ENCODE results near the gene VPS4B.
"Not testable (repeated sequence)": the region's sequence is repeated elsewhere in the genome, so short reads cannot be mapped to it uniquely, and the experiment has no call there.

The VPS4B gene

DNA sequence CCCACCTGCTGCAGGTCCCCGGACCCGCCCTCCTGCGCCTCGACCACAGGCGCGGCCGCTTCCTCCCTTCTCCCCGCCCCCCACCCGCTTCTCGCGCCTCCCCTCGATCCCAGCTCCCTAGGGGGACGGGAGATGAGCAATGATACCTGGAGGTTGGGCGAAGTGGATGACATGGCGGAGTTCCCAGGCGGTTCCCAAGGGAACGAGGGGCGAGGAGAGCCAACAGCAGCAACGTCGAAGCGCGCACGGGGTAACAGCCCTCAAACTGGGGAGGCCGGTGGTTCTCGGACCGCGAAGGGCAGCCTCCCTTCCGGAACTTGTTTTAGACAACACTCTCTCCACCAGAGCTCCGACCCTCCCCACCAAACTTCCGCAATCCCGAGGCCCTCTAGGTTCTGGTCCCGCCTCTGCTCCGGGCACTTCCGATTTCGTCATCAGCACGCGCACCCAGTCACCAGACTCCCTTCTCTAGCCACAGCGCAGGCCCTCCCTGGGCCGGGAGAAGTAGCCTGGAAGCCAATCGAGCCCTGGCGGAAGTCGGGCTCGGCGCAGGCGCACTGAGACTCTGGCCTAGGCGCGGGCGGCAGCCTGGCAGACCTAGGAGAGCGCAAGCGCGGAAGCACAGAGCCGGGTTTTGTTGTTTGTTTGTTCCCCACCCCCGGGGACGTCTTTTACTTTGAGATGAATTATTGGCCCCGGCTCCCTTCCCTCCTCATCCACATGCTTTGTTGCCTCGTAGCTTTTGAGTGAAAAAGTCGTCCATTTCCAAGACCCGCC lies at the start of gene VPS4B:
TSS of gene VPS4B (minus strand) at position 390 of the 777 bp plus-strand sequence. CDS start at position 173, 217 bp downstream.
- DNase-seq, result peak; percentile 92

DNA sequence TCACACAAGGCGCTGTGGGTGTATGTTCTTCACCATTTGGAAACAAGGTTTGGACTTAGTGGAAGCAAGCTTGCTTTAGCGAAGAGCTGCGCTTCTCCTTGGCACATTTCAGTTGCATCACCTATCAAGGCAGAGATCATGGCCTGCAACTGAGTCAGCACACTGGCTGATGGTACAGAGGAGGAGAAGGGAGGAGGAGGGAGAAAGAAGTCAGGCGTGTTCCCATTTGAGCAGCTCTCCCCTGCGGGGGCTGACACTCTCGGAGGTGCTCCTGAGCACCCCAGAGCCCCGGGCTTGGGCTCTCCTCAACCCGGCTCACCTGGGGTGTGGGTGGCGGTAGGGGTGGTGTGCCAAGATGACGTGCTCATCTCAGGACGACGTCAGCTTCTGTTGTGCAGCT lies 48.5 kb upstream of the VPS4B start:
- no peak for DNase-seq

DNA sequence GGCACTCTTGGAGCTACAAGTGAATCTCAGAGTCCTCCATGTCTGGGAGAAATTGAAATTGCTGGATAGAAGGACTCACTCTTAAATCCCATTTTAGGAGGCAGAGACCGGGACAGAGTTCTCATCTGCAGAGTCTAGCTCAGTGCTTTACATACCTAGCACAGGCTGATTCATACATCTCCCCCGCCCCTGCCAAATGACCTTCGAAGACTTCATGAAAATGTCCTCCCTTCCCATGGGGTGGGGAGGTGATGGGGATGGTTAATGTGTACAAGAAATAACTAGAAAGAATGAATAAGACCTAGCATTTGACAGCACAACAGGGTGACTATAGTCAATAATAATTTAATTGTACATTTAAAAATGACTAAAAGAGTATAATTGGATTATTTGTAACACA lies 46.3 kb upstream of the VPS4B start:
- DNase-seq, result no peak

DNA sequence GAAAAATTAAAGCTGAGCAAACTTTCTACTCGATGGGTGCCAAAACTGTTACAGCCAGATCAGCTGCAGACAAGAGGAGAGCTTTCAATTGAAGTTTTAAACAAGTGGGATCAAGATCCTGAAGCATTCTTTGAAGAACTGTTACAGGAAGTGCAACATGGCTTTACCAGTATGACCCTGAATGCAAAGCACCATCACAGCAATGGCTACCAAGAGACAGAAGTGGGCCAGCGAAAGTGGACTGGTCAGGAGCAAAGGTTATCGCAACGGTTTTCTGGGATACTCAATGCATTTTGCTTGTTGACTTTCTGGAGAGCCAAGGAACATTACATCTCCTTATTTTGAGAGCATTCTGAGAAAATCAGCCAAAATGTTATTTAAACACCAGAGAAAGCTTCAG lies 45.4 kb upstream of the VPS4B start:
- no peak for DNase-seq

DNA sequence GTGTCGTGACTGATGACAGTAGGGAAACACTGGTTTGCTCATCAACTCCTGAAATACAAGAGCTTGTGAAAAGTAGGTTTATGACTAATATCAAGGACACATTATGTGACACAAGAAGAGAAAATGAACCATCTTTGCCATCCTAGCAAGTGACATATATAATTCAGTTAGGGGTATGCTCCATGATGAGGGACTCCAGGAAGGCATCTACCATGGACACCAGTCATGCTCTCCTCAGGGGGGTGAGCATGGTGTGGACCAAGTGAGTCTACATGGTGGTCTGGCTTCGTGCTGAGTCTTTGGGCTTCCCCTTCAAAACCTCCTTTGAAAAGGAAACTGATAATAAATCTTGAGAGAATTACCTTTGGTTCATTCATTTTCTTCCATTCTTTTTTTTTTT lies 42.8 kb upstream of the VPS4B start:
- DNase-seq, result no peak

DNA sequence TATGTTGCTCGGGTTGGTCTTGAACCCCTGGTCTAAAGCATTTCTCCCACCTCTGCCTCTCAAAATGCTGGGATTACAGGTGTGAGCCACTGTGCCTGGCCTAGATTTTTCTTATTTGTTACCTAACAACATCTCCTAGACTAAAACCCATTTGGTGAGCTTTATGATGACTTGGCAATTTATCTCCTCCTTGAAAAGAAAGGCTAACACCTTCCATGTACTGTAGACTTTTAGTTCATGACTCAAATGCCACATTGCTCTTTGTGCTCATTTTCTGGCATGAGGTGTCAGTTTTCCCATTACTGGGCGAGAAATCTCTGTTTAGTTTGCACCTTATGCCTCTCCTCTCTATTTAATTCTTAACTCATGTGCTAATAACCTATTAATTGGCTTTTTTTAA lies 42.2 kb upstream of the VPS4B start:
- DNase-seq, result no peak

DNA sequence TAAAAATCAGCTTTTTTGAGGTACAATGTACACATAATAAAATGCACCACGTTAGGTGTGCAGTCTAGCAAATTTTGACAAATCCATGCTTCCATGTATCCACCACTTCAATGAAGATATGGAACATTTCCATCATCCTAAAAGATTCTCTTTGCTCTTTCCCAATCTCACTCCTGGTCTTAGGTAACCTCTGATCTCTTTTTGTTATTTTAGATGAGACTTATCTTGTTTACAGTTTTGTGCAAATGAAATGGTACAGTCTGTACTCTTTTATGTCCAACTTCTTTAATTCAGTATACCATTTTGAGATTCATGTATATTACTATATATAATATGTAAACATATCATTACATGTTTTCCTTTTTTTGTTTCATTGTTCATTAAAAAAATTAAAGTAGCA lies 38.1 kb upstream of the VPS4B start:
- DNase-seq, result no peak

DNA sequence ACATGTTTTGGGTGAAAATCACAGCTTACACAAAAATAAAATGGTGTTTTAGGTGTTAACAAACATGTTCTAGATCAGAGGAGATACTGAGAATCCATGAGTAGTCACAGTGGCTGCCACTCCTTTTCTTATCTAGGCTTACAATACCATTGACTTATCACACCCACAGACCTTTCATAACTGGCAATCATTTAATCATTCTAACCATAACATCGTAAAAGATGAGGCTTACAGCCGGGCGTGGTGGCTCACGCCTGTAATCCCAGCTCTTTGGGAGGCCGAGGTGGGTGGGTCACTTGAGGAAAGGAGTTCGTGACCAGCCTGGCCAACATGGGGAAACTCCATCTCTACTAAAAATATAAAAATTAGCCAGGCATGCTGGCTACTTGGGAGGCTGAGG lies 35.7 kb upstream of the VPS4B start:
- no peak for DNase-seq

DNA sequence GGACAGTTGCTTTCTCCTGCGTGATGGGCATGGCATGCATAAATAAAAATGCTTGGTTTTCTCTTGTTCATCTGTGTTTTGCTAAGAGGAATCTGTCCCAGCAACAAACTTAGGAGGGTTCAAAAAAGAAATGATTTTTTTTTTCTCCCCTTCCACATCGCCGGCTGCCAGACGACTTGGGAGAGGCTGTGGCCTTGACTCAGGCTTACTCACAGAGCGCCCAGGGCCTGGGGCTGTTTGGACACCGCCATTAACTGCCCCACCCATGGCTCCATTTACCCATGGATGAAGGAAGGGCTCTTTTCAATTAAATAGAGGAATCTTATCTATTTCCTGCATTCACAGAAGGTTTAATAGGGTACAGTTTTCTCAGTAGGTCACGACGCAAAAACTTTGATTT lies 32.2 kb upstream of the VPS4B start:
- no peak for DNase-seq

DNA sequence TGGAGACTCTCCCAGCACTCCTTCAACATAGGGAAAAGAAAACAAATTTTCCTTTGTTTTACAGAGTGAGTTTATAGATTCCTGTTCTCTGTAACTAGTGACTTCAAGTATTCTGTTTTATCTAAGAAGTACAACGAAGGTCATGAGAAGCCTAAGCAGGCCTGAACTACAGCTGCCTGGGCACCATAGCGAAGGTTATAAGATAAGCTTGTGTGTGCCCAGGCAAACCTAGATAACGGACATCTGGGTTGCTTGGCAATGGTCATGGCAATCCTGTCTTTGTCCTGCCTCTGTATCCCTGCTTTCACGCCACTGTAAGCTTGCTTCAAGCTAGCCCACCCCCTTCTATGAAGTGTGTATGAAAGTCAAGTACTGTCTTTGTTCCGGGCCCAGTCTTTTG lies 30.5 kb upstream of the VPS4B start:
- not testable (repeated sequence) for DNase-seq

DNA sequence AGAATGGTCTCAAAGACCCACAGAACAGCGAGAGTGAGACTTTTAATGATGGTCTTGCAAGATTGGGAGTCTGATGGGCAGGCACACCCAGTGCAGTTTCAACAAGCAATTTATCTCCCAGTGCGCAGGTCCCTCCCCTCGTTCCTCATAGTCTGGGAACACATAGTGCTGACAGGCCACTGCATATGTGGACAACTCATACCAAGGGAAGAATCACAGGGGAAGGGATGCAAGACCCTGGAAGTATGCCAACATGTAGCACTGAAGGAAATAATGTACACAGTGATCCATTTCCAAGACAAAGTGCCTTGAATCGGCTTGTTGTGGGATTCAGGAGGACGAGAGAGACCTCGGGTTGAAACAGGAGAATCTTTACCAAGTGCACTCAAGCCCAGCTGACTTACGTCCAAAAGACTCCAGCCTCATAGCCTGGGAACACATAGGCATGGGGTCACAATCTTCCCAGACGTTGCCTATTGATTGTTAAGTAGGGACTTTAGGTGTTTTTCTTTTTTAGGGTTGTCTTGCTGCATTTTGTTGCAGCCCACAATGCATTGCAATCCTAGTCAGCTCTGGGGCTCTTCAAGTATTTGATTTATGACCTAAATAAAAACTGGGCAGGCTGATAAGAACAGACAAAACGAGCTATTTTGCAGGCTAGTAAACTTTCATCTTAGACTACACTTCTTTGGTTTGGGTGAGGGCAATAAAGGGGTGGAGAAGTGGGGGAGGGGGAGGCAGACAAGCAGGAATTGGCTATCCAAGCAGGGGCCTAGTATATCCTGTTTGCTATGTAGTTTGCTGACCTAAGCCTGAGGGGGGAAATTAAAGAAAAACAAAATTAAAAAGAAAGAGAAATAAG lies 29.8 kb upstream of the VPS4B start:
- DNase-seq, result no peak

DNA sequence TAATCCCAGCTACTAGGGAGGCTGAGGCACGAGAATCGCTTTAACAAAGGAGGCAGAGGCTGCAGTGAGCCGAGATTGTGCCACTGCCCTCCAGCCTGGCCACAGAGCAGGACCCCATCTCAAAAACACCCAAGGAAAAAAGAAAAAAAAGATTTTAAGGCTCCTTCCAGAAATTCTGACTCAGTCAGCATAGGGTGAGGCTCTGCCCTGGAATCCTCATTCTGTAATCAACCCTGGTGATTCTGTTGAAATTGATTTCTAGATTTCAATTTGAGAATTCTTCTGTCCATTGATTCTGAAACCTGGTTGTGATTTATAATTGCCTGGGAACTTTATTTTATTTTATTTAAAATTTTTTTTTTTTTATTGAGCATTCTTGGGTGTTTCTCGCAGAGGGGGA lies 27.1 kb upstream of the VPS4B start:
- no peak for DNase-seq

DNA sequence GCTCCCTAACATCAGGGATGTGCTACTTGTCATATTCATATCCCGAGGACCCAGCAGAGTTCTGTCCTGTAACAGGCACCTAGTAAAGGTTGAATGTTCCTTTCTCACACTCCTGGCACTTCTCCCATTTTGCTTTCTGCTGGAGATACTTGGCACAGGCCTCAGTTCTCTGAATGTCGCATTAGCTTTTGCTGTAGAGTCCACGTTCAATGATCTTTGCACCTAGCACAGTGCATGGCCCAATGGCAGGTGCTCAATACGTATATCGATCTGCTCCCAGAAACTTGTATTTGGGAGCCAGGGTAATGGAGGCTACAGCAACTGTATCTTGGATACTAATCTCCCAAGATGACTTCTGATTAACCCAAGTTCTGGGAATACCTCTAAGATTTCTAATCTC lies 24.8 kb upstream of the VPS4B start:
- no peak for DNase-seq

DNA sequence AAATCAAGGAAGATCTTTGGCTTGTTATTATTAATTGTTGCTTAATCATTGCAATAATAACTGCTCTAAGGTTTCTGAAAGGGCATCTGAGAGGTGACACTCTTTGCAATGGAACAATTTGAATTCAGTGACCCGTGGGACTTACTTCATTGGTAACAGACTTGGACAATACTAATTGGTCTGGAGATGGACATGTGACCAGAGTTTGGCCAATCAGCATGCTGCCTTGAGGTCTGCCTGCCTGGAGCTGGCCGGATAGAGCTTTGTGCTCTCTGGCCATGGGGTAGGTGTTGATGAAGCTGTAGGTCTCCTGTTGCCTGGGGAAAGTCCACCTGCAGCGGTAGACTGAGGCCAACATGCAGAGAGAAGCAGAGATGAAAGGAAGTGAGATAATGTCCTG lies 24.0 kb upstream of the VPS4B start:
- no peak for DNase-seq

DNA sequence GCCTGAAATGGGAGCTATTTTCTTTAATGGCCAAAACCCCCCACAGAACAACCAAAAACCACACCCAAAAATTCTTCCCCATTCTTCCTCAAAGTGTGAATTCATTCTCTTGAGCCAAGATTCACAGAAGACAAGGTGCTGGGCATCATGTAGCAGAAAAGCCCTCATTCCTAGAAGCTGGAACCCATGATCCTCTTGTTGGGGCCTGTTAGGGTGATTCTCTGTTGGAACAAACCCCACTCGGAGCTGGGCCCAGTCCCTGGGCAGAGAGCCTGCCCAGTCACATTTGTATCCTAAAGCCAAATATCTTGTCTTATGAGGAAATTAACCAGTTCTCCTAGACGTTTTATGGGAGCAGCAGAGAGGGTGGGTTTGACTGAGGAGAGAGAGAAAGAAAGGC lies 22.8 kb upstream of the VPS4B start:
- no peak for DNase-seq

DNA sequence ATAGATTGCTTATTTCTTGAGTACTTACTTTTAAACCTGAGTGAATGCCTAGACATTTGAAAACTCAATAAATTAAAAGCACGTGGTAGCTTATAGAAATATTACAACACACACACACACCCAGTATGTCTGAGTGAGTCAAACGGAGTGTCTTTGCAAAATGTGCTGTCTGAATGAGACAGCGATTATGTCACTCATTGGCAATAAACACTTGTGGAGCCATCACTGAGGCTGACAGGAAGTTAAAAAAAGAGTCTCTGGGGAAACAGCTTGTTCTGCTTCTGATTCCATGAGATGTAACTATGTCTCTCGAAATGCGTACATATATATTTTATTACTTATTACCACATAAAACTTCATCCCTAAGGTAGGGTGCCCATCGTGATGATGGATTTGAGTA lies 22.3 kb upstream of the VPS4B start:
- no peak for DNase-seq

DNA sequence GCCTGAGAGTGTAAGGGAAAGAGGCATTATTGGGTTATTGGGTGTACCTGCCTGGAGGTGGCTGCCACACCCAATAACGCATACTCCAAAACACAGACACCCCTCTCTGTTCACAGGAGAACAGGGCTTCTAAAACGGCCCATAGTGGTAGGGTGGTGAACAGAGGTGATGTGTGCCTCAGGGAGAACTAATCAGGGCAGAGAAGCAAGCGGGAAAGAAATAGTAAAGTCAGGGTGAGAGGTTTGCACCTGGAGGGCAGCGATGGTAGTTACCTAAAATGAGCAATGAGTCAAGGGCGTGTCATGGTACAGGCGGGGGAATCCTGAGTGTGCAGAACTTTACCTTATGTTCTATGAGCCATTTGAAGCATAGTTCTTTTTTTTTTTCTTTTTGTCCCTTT lies 21.6 kb upstream of the VPS4B start:
- no peak for DNase-seq

DNA sequence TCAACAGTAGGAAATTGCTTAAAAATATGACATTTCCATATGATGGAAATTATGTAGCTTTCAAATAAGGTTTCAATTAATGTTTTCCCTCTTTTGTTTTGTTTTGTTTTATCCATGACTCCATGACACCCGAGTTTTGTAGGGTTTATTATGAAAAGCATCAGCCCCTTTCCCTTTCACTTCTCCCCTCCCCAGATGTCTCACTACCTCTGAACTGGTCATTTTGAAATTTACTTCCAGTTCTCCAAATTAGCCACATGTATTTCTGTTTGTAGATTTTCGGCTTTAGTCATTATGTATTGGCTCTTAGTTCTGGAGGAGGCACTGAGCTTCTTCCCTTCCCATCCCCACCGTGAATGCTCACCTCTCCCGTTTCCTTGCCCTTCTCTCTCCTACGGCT lies 18.6 kb upstream of the VPS4B start:
- no peak for DNase-seq

DNA sequence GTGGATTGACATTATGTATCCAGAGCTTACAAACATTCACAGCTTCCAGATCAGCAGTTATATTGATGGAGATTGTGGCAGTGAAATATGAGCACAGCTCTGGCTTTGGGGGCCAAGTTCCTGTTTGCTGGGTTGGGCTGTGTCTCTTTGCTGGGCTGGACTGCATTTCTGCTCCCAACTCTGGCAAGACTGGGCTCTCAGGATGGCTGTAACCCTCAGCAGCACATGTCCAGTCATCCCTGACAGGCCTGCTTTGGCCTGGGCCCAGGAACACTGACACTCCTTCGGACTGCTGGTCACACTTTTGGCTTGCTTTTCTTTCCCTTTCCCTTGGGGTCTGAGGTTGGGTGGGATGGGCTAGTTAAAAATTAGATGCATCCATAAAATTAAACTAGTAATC lies 17.9 kb upstream of the VPS4B start:
- DNase-seq, result no peak

DNA sequence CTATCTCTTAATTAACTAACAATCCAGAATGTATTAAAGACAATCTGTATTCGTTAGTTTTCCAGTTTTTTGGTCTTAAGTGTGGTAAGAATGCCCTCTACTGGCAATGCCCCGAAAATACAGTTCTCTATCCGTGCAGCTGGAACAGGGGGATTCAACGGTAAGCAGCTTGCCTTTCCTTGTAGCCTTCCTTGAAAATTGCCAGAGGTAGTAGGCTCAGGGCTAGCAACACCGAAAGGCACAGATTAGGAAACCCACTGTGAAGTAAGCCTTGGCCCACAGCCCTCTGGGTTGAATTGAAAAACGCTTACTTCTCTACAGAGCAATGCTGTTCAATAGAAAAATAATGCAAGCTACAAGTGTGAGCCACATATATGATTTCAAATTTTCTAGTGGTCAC lies 17.1 kb upstream of the VPS4B start:
- peak; percentile 5 for DNase-seq

DNA sequence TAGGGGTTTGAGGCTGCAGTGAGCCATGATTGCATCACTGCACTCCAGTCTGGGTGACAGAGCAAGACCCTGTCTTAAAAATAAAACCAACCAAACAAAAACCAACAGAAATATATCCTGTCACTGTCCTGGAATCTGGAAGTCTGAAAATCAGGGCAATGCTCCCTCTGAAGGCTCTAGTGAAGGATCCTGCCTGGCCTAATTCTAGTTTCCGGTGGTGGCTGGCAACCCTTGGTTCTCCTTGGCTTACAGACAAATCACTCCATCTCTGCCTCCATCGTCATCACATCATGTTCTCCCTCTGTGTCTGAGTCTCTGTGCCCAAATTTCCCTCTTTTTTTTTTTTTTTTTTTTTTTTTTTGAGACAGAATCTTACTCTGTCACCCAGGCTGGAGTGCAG lies 15.9 kb upstream of the VPS4B start:
- no peak for DNase-seq

DNA sequence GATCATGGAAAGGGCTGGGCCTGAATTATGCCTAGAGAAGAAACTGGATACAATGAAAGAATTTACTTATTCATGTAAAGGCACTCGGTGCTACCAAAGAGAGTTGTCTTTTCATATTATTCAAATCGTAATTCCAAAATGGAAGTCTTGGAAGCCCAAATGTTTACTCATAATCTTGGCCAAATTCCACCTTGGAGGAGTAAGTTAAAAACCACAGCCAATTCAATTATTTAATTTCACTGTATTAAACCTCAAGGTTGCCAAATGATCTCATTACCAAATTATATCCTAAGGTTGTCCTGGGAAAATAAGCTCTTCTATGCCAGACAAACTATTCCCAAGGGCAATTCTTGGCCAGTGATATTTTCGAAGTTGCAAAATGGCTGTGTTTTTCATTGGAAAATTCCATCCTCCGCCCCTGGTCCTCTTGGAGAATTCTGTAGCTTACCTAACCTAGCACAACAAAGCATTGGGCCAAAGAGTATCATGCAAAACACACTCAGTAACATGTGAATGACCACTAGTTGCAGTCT lies 11.1 kb upstream of the VPS4B start:
- no peak for DNase-seq

DNA sequence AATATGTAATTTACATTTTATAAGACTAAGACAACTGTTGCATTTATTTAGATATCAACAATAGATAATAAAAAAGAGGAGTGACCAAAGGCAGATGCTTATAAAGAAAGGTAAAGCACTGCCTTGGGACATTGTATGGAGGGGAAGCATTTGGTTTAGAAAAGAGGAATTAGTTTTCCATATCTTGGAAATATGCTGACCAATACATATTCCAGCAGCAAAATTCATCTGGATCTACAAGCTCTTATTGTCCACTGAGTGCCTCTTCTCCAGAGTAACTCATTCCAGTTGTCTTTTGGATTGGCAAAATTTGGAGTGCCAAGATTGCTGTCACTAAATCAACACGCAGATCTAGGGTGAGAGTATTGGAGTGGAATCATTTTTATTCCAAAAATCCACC lies 8.9 kb upstream of the VPS4B start:
- DNase-seq, result no peak

DNA sequence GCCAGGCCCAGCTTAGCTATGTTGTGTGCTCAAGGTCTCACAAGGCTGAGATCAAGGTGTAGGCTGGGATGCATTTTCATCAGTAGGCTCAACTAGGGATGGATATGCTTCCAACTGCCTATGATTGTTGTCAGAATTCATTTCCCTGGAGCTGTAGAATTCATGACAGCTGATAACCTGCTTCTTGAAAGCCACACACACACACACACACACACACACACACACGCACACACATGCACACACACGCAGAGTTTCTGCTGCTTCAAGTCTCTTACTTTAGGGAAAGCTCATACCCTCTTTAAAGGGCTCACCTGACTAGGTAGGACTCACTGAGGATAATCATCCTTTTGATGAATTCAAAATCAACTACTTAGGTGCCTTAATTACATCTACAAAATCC lies 8.2 kb upstream of the VPS4B start:
- no peak for DNase-seq
